MM.1S (cell line): ENCODE results near the gene RFESD.

Experiments
- DNase-seq: peaks from one replicate; pipeline ENCODE4 v3.0.0-alpha.2; 2015
- H2AFZ ChIP-seq: fragments of 300-600 bp; sonication (generic); 2 replicates; pipeline ENCODE4 v1.6.0; 2016; ENCODE audit warnings: antibody characterized with exemption, low read length
- H3F3A ChIP-seq: fragments of 300-600 bp; sonication (generic); 2 replicates; pipeline ENCODE4 v1.6.1; 2016; ENCODE audit warnings: mild to moderate bottlenecking, antibody characterized with exemption, low read length, moderate library complexity, mixed read lengths; ENCODE audit not compliant: insufficient read depth
- H3K27ac ChIP-seq: fragments of 300-600 bp; sonication (generic); 2 replicates; pipeline ENCODE4 v1.5.1; 2016; ENCODE audit warnings: mild to moderate bottlenecking, low read length
- H3K27me3 ChIP-seq: fragments of 300-600 bp; sonication (generic); replicated peaks from 2 replicates; pipeline ENCODE4 v1.6.0; 2016; ENCODE audit warnings: low read length; ENCODE audit not compliant: insufficient read depth
- H3K36me3 ChIP-seq: fragments of 300-600 bp; sonication (generic); replicated peaks from 2 replicates; pipeline ENCODE4 v1.6.1; 2016; ENCODE audit warnings: mild to moderate bottlenecking, low read length, mixed read lengths; ENCODE audit not compliant: insufficient read depth
- H3K4me1 ChIP-seq: fragments of 300-600 bp; sonication (generic); 2 replicates; pipeline ENCODE4 v1.6.1; 2016; ENCODE audit warnings: low read length, mixed read lengths
- H3K4me2 ChIP-seq: fragments of 300-600 bp; sonication (generic); 2 replicates; pipeline ENCODE4 v1.6.0; 2016; ENCODE audit warnings: low read depth, low read length
- H3K4me3 ChIP-seq: fragments of 300-600 bp; sonication (generic); 2 replicates; pipeline ENCODE4 v1.5.1; 2016; ENCODE audit warnings: low read length, mixed read lengths
- H3K79me2 ChIP-seq: fragments of 300-600 bp; sonication (generic); 2 replicates; pipeline ENCODE4 v1.6.1; 2016; ENCODE audit warnings: mixed run types, low read length, mixed read lengths
- H3K9ac ChIP-seq: fragments of 300-600 bp; sonication (generic); 2 replicates; pipeline ENCODE4 v1.6.1; 2016; ENCODE audit warnings: low read length, mixed read lengths
- H3K9me2 ChIP-seq: fragments of 300-600 bp; sonication (generic); replicated peaks from 2 replicates; pipeline ENCODE4 v1.6.1; 2016; ENCODE audit warnings: mild to moderate bottlenecking, low read length, mixed read lengths; ENCODE audit not compliant: insufficient read depth
- H3K9me3 ChIP-seq: fragments of 300-600 bp; sonication (generic); replicated peaks from 2 replicates; pipeline ENCODE4 v1.6.1; 2016; ENCODE audit warnings: mild to moderate bottlenecking, low read length, mixed read lengths; ENCODE audit not compliant: insufficient read depth
- H4K20me1 ChIP-seq: fragments of 300-600 bp; sonication (generic); 2 replicates; pipeline ENCODE4 v1.6.1; 2016; ENCODE audit warnings: mild to moderate bottlenecking, low read length, moderate library complexity, mixed read lengths; ENCODE audit not compliant: insufficient read depth
- EZH2 ChIP-seq: fragments of 300-600 bp; sonication (generic); optimal IDR thresholded peaks from 2 replicates; pipeline ENCODE3; 2017; ENCODE audit warnings: low read depth, mild to moderate bottlenecking, antibody characterized with exemption, low read length, mixed read lengths
- EZH2phosphoT487 ChIP-seq: fragments of 300-600 bp; sonication (generic); IDR thresholded peaks from 2 replicates; pipeline ENCODE4 v1.6.1; 2018; ENCODE audit warnings: antibody characterized with exemption, low read length
- TF ChIP-seq, protein P1 (sequence below): fragments of 300-600 bp; sonication (generic); IDR thresholded peaks from 2 replicates; pipeline ENCODE4 v1.5.1; 2016; ENCODE audit warnings: antibody characterized with exemption, low read length, mixed read lengths

The RFESD gene

DNA sequence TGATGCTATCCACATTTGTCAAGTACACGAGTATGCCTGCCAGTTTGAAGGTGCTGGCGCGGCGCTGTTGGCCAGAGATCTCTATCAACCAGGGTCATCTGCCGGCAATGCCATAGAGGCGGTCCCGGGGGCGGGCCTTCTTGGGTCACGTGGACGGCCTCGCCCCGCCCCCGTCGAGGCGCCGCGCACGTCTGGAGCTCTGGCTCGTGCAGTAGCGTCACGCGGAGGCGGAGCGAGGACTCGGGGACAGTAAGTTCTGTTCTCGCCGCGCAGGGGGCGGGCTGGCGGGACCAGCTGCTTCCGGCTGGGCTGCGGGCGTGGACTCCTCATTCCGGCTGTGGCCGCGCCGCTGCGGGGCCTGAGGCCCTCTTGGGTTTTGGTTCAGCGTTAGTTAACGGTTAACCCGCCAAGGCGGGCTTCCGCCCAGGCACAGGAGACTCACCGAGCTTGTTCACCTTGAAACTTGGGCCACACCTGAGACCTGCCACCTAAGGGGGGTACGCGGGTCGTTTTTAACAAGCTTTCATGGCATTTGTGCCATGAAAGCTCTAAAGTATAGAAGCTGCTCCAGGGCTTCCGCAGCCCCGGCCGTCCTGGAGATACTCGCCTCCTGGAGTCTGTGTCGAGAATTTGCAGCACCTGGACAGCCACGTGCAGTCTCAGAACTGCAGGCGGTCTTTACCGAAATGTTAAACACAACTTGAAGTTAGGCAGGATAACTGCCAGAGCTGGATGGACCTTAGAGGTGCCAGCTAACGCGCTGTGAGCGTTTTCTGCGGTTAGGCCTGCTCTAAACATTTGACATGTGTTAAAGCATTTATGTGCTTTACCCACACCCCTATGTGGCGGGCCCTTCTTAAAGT lies at the start of gene RFESD:
TSS of gene RFESD (plus strand) at position 209 of the 863 bp plus-strand sequence. CDS start 5,495 bp downstream, outside the sequence.
- peak within 1 kb of the TSS; percentile 87 for H3K27ac ChIP-seq
- H3F3A ChIP-seq, result peaks cover 20% of the 10 kb centered on the region

DNA sequence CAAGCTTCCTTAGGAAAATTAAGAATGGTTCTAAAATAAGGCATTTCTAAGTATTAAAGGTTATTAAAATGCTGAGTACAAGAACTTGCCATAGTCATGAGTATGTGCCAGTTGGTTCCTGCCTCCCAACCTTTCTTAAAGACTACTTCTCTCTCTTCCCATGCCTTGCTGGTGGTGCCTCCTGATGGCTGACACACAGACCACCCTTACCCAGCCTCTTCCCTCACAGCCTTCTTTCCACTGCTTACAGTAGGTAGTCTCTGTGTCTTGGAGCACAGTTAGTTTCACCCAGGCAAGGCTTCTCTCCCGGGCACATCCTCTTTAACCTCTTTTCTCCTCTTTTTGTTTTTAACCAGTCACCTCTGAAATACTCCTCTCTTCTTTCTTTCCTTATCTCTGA lies 47.3 kb upstream of the RFESD start:
- Histone ChIP-seq H3K4me3 (no peak overlapping the region), H3K4me1 (no peaks in the 10 kb centered on the region), H3K36me3 (no peaks in the 10 kb centered on the region), H2AFZ (no peak overlapping the region), H3K79me2 (no peaks in the 10 kb centered on the region), H3K9me3 (no peaks in the 10 kb centered on the region), H3K27ac (no peak overlapping the region), H4K20me1 (no peaks in the 10 kb centered on the region), H3K9ac (no peak overlapping the region), H3K27me3 (no peaks in the 10 kb centered on the region), H3F3A (no peaks in the 10 kb centered on the region), H3K4me2 (no peak overlapping the region), H3K9me2 (no peaks in the 10 kb centered on the region)
- no peak for DNase-seq
- TF ChIP-seq EZH2phosphoT487, result no peak
- TF ChIP-seq EZH2, result no peak
- TF ChIP-seq, protein P1, sequence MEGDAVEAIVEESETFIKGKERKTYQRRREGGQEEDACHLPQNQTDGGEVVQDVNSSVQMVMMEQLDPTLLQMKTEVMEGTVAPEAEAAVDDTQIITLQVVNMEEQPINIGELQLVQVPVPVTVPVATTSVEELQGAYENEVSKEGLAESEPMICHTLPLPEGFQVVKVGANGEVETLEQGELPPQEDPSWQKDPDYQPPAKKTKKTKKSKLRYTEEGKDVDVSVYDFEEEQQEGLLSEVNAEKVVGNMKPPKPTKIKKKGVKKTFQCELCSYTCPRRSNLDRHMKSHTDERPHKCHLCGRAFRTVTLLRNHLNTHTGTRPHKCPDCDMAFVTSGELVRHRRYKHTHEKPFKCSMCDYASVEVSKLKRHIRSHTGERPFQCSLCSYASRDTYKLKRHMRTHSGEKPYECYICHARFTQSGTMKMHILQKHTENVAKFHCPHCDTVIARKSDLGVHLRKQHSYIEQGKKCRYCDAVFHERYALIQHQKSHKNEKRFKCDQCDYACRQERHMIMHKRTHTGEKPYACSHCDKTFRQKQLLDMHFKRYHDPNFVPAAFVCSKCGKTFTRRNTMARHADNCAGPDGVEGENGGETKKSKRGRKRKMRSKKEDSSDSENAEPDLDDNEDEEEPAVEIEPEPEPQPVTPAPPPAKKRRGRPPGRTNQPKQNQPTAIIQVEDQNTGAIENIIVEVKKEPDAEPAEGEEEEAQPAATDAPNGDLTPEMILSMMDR, result no peak

More for the DNA sequence above, at the start of gene RFESD:
- peak within 1 kb of the TSS; percentile 77 for H2AFZ ChIP-seq
- H3K4me3 ChIP-seq, result peak within 1 kb of the TSS; percentile 58
- H3K27me3 ChIP-seq, result no peaks in the 10 kb centered on the region
- peak within 1 kb of the TSS; percentile 81 for H3K4me2 ChIP-seq
- peaks cover 19% of the 10 kb centered on the region for H3K4me1 ChIP-seq
- H3K36me3 ChIP-seq, result no peaks in the 10 kb centered on the region
- H3K79me2 ChIP-seq, result no peaks in the 10 kb centered on the region
- TF ChIP-seq, protein P1, result peak; percentile 20
- TF ChIP-seq EZH2, result no peak
- H3K9me2 ChIP-seq, result no peaks in the 10 kb centered on the region
- H3K9ac ChIP-seq, result peak within 1 kb of the TSS; percentile 71
- H4K20me1 ChIP-seq, result no peaks in the 10 kb centered on the region
- H3K9me3 ChIP-seq, result no peaks in the 10 kb centered on the region
- peak; percentile 99 for DNase-seq

DNA sequence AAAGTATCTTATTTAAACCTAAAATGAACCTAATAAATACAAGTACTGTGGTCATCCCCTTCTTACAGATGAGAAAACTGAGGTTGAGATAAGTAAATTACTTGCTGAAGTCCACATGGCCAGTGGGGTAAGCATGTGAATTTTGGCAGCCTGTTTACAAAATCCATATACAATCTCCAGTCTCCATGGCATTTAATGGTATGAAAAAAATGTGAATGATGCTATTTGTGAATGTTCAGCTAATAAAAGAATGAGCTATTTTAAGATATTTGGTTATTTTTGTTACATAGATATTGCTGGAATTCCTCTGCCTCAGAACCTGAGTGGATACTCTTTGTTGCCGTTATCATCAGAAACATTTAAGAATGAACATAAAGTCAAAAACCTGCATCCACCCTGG lies 46.0 kb upstream of the RFESD start:
- H3K9me3 ChIP-seq, result no peaks in the 10 kb centered on the region
- no peaks in the 10 kb centered on the region for H3K79me2 ChIP-seq
- TF ChIP-seq, protein P1, result no peak
- no peak for TF ChIP-seq EZH2
- no peak for TF ChIP-seq EZH2phosphoT487
- no peak overlapping the region for H3K4me3 ChIP-seq
- DNase-seq, result no peak
- H3K4me2 ChIP-seq, result no peak overlapping the region
- H2AFZ ChIP-seq, result no peak overlapping the region
- no peaks in the 10 kb centered on the region for H4K20me1 ChIP-seq
- H3K27me3 ChIP-seq, result no peaks in the 10 kb centered on the region
- no peaks in the 10 kb centered on the region for H3K9me2 ChIP-seq
- H3F3A ChIP-seq, result no peaks in the 10 kb centered on the region
- no peak overlapping the region for H3K27ac ChIP-seq
- H3K9ac ChIP-seq, result no peak overlapping the region
- H3K36me3 ChIP-seq, result no peaks in the 10 kb centered on the region
- no peaks in the 10 kb centered on the region for H3K4me1 ChIP-seq
